ENCODE data around the gene HTRA1.

Gene HTRA1

DNA sequence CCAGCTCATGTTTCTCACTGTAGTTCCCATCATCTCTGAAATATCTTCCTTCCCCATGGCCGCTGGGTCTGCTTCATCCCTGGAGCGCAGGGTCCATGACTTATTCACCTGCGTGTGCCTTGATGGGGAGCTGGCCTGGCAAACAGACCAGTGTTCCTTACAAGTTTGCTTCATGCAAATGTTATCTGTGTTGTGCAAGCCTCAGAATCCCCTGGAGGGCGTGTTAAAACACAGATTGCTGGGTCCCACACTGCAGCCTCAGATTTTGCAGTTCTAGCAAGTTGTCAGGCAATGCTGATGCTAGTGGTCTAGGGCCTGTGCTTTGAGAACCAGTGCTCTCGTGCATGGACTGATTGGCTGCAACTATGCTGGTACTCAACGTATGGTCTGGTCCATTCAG lies 92.0 kb downstream of the HTRA1 start:
- DNase-seq (ENCODE audit: low read depth in 3 of 3) = no peak

DNA sequence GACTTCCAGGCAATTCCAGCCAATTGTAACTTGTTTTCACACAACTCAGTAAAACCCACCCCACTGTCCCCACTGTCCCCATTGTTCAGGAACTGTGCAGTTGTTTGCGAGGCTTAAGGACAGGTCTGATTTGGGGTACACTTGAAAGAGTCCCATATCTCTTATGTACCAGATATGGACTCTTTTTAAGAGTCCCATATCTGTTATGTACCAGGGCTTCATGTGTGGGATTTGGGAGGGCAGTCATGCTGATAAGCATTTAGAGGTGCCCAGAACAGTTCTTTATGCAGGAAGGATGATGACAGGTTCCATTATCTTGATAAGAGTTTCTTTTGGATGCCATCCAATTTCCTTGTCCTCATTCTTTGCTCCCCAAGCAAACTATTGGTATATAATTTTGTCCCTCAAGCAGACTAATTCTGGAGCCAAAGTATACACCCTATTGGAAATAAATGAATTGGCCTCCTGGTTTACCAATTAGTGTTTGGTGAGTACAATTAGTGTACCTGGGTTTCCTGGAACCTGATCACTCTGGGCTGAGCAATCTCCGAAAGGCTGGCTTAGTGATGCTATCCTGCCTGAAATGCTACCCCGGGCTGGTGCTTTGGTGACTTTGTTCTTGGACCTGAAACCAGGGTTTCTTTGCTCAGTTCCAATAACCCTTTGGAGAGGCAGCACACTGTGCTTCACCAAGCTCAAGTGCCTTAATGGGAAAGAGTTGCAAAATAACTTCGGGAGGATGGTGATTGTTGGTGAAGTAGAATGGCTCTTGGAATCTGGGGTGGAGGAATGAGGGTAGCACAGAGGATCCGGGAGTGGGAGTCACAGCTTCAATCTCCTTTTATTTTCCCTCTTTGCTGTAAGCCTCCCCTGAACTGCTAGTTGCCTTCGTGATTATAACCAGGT lies 93.0 kb downstream of the HTRA1 start:
- DNase-seq (ENCODE audit: low read depth in 3 of 3) = no peak

- DNase-seq (ENCODE audit: low read depth in 3 of 3) = no peak
Measured at GRCh38 chr10:122555442-122555841, 94.1 kb downstream of the HTRA1 start.

- no peak for DNase-seq (ENCODE audit: low read depth in 3 of 3)
Measured at GRCh38 chr10:122557516-122557915, 96.2 kb downstream of the HTRA1 start.

GRCh38 chr10:122558452-122558851 lies 97.1 kb downstream of the HTRA1 start:
- DNase-seq (ENCODE audit: low read depth in 3 of 3) = no peak

GRCh38 chr10:122559228-122559627 lies 97.9 kb downstream of the HTRA1 start:
- no peak for DNase-seq (ENCODE audit: low read depth in 3 of 3)

DNA sequence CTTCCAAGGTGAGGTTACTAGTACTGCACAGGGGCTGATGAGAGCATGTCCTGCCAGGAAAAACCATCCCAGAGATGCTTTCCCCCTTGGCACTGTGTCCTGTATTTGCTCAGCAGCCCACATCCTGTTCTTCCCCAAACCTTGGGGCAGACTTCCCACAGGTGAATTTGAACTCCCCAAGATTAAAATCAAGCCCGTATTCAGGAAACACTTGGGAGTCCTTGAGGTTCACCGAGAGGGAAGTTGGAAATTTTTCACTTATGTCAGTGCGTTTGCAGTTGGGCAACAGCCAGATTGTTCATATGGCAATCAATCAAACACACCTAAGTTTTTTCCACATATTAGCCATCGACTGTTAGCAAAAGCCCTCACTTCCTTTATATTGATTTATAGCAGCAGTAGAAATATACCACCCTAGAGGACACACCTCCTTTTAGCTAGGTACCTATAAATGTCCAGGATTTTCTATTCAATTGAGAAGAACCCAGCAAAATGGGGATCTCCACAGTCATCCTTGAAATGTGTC lies 99.0 kb downstream of the HTRA1 start, which contains the start of gene DMBT1:
Gene DMBT1 (plus strand): TSS at position 476 of the 526 bp plus-strand sequence. CDS start 17 bp downstream, at position 493.
- no peak for DNase-seq (ENCODE audit: low read depth in 3 of 3)

DNA sequence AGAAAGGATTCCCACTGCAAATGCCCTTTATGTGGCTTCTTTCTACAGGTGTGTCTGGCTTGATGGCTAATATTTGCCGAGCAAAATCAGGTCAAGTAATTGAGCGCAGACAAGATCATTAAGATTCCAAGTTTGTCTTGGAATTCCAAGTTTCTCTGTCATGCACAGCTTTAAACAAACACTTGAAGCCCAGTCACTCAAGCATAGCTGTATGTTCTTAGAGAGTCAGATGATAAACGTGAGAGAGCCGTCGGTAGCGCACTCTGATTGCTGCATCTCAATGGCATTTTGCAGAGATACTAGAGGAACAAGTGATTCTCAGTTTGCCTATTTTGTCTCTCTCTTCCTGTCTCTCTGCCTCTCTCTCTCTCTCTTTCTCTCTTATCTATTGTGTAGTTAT lies 99.9 kb downstream of the HTRA1 start:
- no peak for DNase-seq (ENCODE audit: low read depth in 3 of 3)

DNA sequence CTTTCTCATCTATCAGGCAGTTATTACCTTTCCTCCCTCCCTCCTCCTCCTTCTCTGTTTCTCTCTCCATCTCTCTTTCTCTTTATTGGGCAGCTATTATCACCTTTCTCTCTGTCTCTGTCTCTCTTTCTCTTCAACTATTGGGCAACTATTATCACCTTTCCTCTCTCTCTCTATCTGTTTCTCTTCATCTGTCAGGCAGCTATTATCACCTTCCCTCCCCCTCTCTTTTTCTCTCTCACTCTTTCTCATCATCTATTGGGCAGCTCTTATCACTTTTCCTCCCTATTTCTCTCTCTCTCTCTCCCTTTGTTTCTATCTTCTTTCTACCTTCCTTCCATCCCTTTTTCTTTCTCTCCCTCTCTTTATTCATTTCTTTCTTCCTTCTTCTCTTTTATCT lies 100.4 kb downstream of the HTRA1 start:
- no peak for DNase-seq (ENCODE audit: low read depth in 3 of 3)

Data from stimulated activated CD4-positive, alpha-beta T cell treated with anti-CD3 and anti-CD28 coated beads, TNF-alpha, amount 100 ng/mL, for 48 hours (primary cell).